HEK293 (cell line): Measurements from ENCODE around the gene SKOR1.

Experiments used
- PRDM6 ChIP-seq: fragments of 450-650 bp; formaldehyde crosslinking; IDR thresholded peaks from 2 replicates; pipeline ENCODE4 v1.5.1; 2017; ENCODE audit warnings: missing biosample characterization, missing genetic modification characterization
- ZBTB20 ChIP-seq: fragments of 450-650 bp; formaldehyde crosslinking; IDR thresholded peaks from 2 replicates; pipeline ENCODE4 v1.5.1; 2016; ENCODE audit warnings: missing biosample characterization, missing genetic modification characterization
- ZBTB8A ChIP-seq: fragments of 450-650 bp; formaldehyde crosslinking; IDR thresholded peaks from 2 replicates; pipeline ENCODE4 v1.5.1; 2016; ENCODE audit warnings: missing biosample characterization, missing genetic modification characterization
- ZNF121 ChIP-seq: fragments of 450-650 bp; formaldehyde crosslinking; IDR thresholded peaks from 2 replicates; pipeline ENCODE4 v1.5.1; 2016; ENCODE audit warnings: missing biosample characterization, missing genetic modification characterization
- ZNF146 ChIP-seq: fragments of 450-650 bp; formaldehyde crosslinking; IDR thresholded peaks from 2 replicates; pipeline ENCODE4 v1.5.1; 2016; ENCODE audit warnings: missing biosample characterization, missing genetic modification characterization
- ZNF501 ChIP-seq: fragments of 450-650 bp; formaldehyde crosslinking; IDR thresholded peaks from 2 replicates; pipeline ENCODE4 v1.5.1; 2016; ENCODE audit warnings: missing biosample characterization, missing genetic modification characterization
- ZNF529 ChIP-seq: fragments of 450-650 bp; formaldehyde crosslinking; IDR thresholded peaks from 2 replicates; pipeline ENCODE4 v1.5.1; 2017; ENCODE audit warnings: missing genetic modification characterization, missing biosample characterization; ENCODE audit not compliant: insufficient replicate concordance
- ZNF571 ChIP-seq: fragments of 450-650 bp; formaldehyde crosslinking; IDR thresholded peaks from 2 replicates; pipeline ENCODE4 v1.5.0; 2017; ENCODE audit warnings: missing biosample characterization, missing genetic modification characterization
- TF ChIP-seq, protein P1 (sequence below): fragments of 450-650 bp; formaldehyde crosslinking; IDR thresholded peaks from 2 replicates; pipeline ENCODE4 v1.5.1; 2016; ENCODE audit warnings: missing biosample characterization, missing genetic modification characterization

- TF ChIP-seq PRDM6 (tag by site-specific recombination) (no peak), ZBTB20 (tag by site-specific recombination) (no peak), ZNF146 (tag by site-specific recombination) (no peak), ZNF501 (tag by site-specific recombination) (no peak), ZNF121 (no peak), ZNF529 (tag by site-specific recombination) (no peak), ZNF571 (tag by site-specific recombination) (no peak), ZBTB8A (tag by site-specific recombination) (no peak)
- TF ChIP-seq, protein P1, sequence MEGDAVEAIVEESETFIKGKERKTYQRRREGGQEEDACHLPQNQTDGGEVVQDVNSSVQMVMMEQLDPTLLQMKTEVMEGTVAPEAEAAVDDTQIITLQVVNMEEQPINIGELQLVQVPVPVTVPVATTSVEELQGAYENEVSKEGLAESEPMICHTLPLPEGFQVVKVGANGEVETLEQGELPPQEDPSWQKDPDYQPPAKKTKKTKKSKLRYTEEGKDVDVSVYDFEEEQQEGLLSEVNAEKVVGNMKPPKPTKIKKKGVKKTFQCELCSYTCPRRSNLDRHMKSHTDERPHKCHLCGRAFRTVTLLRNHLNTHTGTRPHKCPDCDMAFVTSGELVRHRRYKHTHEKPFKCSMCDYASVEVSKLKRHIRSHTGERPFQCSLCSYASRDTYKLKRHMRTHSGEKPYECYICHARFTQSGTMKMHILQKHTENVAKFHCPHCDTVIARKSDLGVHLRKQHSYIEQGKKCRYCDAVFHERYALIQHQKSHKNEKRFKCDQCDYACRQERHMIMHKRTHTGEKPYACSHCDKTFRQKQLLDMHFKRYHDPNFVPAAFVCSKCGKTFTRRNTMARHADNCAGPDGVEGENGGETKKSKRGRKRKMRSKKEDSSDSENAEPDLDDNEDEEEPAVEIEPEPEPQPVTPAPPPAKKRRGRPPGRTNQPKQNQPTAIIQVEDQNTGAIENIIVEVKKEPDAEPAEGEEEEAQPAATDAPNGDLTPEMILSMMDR (tag by site-specific recombination): no peak
These were observed 22.0 kb upstream of the SKOR1 start for GRCh38 chr15:67803299-67803698.
